HCT116 (cell line): ENCODE measurements around the gene CASR. TPM values are rescaled to one million over a fixed set of nuclear protein-coding genes. Genes with fewer than 3 reads are reported as not detected.

Experiments
- ATAC-seq: fragments of 200-7000 bp; cut with Tn5 transposase; 2 replicates; pipeline ENCODE4 v1.9.1; 2020; ENCODE audit warnings: mild to moderate bottlenecking, moderate library complexity
- BruUV-seq: library from RNA; stranded (reverse); fragments of 400-500 nt; replicated peaks from 2 replicates; lab custom pipeline; 2021; lab: Mats Ljungman, UMichigan
- CTCF ChIA-PET: fragments of 300-600 bp; sonication (Branson Sonifier 250); formaldehyde crosslinking; loops from one replicate; lab custom pipeline; 2021; ENCODE audit warnings: antibody characterized with exemption; lab: Charles Lee
- POLR2A ChIA-PET: fragments of 300-600, 350-600 bp; sonication (Branson Sonifier 250); formaldehyde crosslinking; loops from one replicate; lab custom pipeline; 2021; ENCODE audit warnings: antibody characterized with exemption; lab: Charles Lee
- RAD21 ChIA-PET, 2 experiments: fragments of 300-600 bp; sonication (Branson Sonifier 250); formaldehyde crosslinking; loops; one replicate each; lab custom pipeline; 2023; ENCODE audit warnings: low total read pairs in 2 of 2; ENCODE audit not compliant: uncharacterized antibody in 2 of 2, unreplicated experiment in 2 of 2, low non-redundant PET in 1 of 2; lab: Charles Lee
- DNase-seq: peaks from one replicate; pipeline ENCODE4 v3.0.0-alpha.2; 2010; ENCODE audit warnings: low read depth, low spot score
- H2AFZ ChIP-seq: fragments of 200-600 bp; shearing (Covaris generic), sonication (generic); 2 replicates; pipeline ENCODE4 v1.6.1; 2017; ENCODE audit warnings: low read depth, mixed run types, mixed read lengths, antibody characterized with exemption, low read length; ENCODE audit not compliant: poor library complexity, severe bottlenecking
- H3K27ac ChIP-seq: 2 replicates; pipeline ENCODE4 v1.5.1; 2012; ENCODE audit warnings: low read depth, low read length
- H3K27me3 ChIP-seq: fragments of 200-600 bp; sonication (generic); 2 replicates; pipeline ENCODE4 v1.6.1; 2016; ENCODE audit warnings: mixed run types, low read length, mixed read lengths; ENCODE audit not compliant: insufficient read depth
- H3K36me3 ChIP-seq, 2 experiments: fragments of 200-500 bp in 1 of 2; fragments of 200-600 bp in 1 of 2; sonication (Bioruptor generic) in 1 of 2; sonication (generic) in 1 of 2; 2 replicates each; pipeline versions ENCODE4 v1.5.1 to v1.6.1; 2014 to 2016; ENCODE audit warnings: low read length in 2 of 2, inconsistent platforms in 1 of 2, mixed read lengths in 1 of 2, mixed run types in 1 of 2; ENCODE audit not compliant: insufficient read depth in 2 of 2, control insufficient read depth in 1 of 2
- H3K4me1 ChIP-seq, 2 experiments: fragments of 200-600 bp in 1 of 2; sonication (generic) in 1 of 2; 2 replicates each; pipeline versions ENCODE4 v1.5.1 to v1.6.1; 2012 to 2017; ENCODE audit warnings: low read length in 2 of 2, inconsistent platforms in 1 of 2, mild to moderate bottlenecking in 1 of 2, mixed read lengths in 1 of 2, mixed run types in 1 of 2, moderate library complexity in 1 of 2; ENCODE audit not compliant: insufficient read depth in 2 of 2, control insufficient read depth in 1 of 2
- H3K4me2 ChIP-seq: fragments of 200-600 bp; sonication (generic); 2 replicates; pipeline ENCODE4 v1.6.1; 2017; ENCODE audit warnings: mixed run types, low read length, mixed read lengths
- H3K4me3 ChIP-seq, 2 experiments: fragments of 200-600 bp in 1 of 2; sonication (generic) in 1 of 2; replicated peaks in 1 of 2; 2 replicates each; pipeline ENCODE4 v1.5.1; 2011 to 2016; ENCODE audit warnings: low read length in 2 of 2, control low read depth in 1 of 2, low read depth in 1 of 2, mild to moderate bottlenecking in 1 of 2, mixed read lengths in 1 of 2, mixed run types in 1 of 2
- H3K79me2 ChIP-seq: fragments of 200-600 bp; sonication (generic); 2 replicates; pipeline ENCODE4 v1.6.1; 2017; ENCODE audit warnings: mild to moderate bottlenecking, mixed run types, low read length, moderate library complexity, mixed read lengths; ENCODE audit not compliant: insufficient read depth
- H3K9ac ChIP-seq: fragments of 200-600 bp; sonication (generic); 2 replicates; pipeline ENCODE4 v1.6.1; 2016; ENCODE audit warnings: low read length, mixed read lengths
- H3K9me2 ChIP-seq: fragments of 200-600 bp; sonication (generic), shearing (Covaris generic); 2 replicates; pipeline ENCODE4 v1.6.1; 2017; ENCODE audit warnings: mixed run types, mild to moderate bottlenecking, moderate library complexity; ENCODE audit not compliant: insufficient read depth
- H3K9me3 ChIP-seq, 2 experiments: fragments of 200-500 bp in 1 of 2; fragments of 200-600 bp in 1 of 2; sonication (Bioruptor generic) in 1 of 2; sonication (generic) in 1 of 2; 2 replicates each; pipeline ENCODE4 v1.6.1; 2014 to 2017; ENCODE audit warnings: low read length in 2 of 2, mixed read lengths in 2 of 2, inconsistent platforms in 1 of 2, low read depth in 1 of 2, mild to moderate bottlenecking in 1 of 2, mixed run types in 1 of 2, moderate library complexity in 1 of 2; ENCODE audit not compliant: control insufficient read depth in 1 of 2, insufficient read depth in 1 of 2
- H4K20me1 ChIP-seq: fragments of 200-600 bp; sonication (generic), shearing (Covaris generic); 2 replicates; pipeline ENCODE4 v1.6.1; 2017; ENCODE audit warnings: mixed run types, mild to moderate bottlenecking, moderate library complexity; ENCODE audit not compliant: insufficient read depth
- CBX3 ChIP-seq: IDR thresholded peaks from 2 replicates; pipeline ENCODE4 v1.6.1; 2012; ENCODE audit warnings: low read depth
- EGR1 ChIP-seq: IDR thresholded peaks from 2 replicates; pipeline ENCODE4 v1.6.1; 2012; ENCODE audit warnings: low read depth
- ELF1 ChIP-seq: IDR thresholded peaks from 2 replicates; pipeline ENCODE4 v1.6.1; 2012; ENCODE audit warnings: low read depth, borderline replicate concordance
- EZH2phosphoT487 ChIP-seq: fragments of 200-600 bp; IDR thresholded peaks from 2 replicates; pipeline ENCODE4 v1.6.1; 2018; ENCODE audit warnings: antibody characterized with exemption, borderline replicate concordance
- FOSL1 ChIP-seq: IDR thresholded peaks from 2 replicates; pipeline ENCODE4 v1.6.1; 2012; ENCODE audit warnings: low read depth
- JUND ChIP-seq: IDR thresholded peaks from 2 replicates; pipeline ENCODE4 v1.6.1; 2012
- POLR2AphosphoS5 ChIP-seq: IDR thresholded peaks from 2 replicates; pipeline ENCODE4 v1.6.1; 2011; ENCODE audit warnings: mild to moderate bottlenecking, low read depth, low read length, moderate library complexity
- RAD21 ChIP-seq: IDR thresholded peaks from 2 replicates; pipeline ENCODE4 v1.6.1; 2012; ENCODE audit warnings: low read depth, mild to moderate bottlenecking
- SIN3A ChIP-seq: IDR thresholded peaks from 2 replicates; pipeline ENCODE4 v1.6.1; 2012; ENCODE audit warnings: low read depth
- SP1 ChIP-seq: IDR thresholded peaks from 2 replicates; pipeline ENCODE4 v1.6.1; 2012; ENCODE audit warnings: low read depth
- TCF7L2 ChIP-seq: IDR thresholded peaks from 2 replicates; pipeline ENCODE4 v1.7.0; 2011; ENCODE audit warnings: borderline replicate concordance, inconsistent platforms; ENCODE audit not compliant: insufficient read depth, insufficient read length; ENCODE audit errors: extremely low read depth
- YY1 ChIP-seq: IDR thresholded peaks from 2 replicates; pipeline ENCODE4 v1.6.1; 2011; ENCODE audit warnings: low read length, low read depth, moderate library complexity, mild to moderate bottlenecking; ENCODE audit not compliant: insufficient replicate concordance; ENCODE audit errors: extremely low read depth
- ZFX ChIP-seq: fragments of 450-650 bp; IDR thresholded peaks from 2 replicates; pipeline ENCODE4 v1.6.1; 2017
- ZNF274 ChIP-seq: fragments of 200-500 bp; sonication (Bioruptor generic); IDR thresholded peaks from 2 replicates; pipeline ENCODE4 v1.6.1; 2014; ENCODE audit warnings: mild to moderate bottlenecking, low read depth, low read length, inconsistent platforms
- intact Hi-C: fragments of 100-400 bp; cut with micrococcal nuclease; formaldehyde crosslinking; loops from 2 replicates; pipeline ENCODE4 v1.10.0; 2022
- total RNA-seq: library from RNA; stranded (reverse); gene quantifications from one replicate; pipeline ENCODE4 v1.2.1, GENCODE V29; 2021; ENCODE audit not compliant: unreplicated experiment
- TF ChIP-seq, protein P1 (sequence below): IDR thresholded peaks from 2 replicates; pipeline ENCODE4 v1.6.1; 2012; ENCODE audit warnings: low read depth
- TF ChIP-seq, protein P2 (sequence below), 3 experiments: fragments of 200-600 bp in 1 of 3; sonication (generic) in 1 of 3; IDR thresholded peaks in 2 of 3; conservative IDR thresholded peaks in 1 of 3; 2 replicates each; pipeline ENCODE4 v1.5.1; 2012 to 2017; ENCODE audit warnings: low read depth in 2 of 3, low read length in 2 of 3, antibody characterized with exemption in 1 of 3, borderline replicate concordance in 1 of 3, control low read depth in 1 of 3, mild to moderate bottlenecking in 1 of 3, mixed read lengths in 1 of 3, mixed run types in 1 of 3, moderate library complexity in 1 of 3; ENCODE audit not compliant: insufficient read depth in 1 of 3
- TF ChIP-seq, protein P3 (sequence below): IDR thresholded peaks from 2 replicates; pipeline ENCODE4 v1.6.1; 2011; ENCODE audit warnings: mild to moderate bottlenecking, low read length, moderate library complexity; ENCODE audit not compliant: insufficient replicate concordance; ENCODE audit errors: extremely low read depth
- TF ChIP-seq, protein P4 (sequence below): IDR thresholded peaks from 2 replicates; pipeline ENCODE4 v1.6.1; 2012

The CASR gene
- total RNA-seq, 1 experiment from 2014 or later, result not detected

DNA sequence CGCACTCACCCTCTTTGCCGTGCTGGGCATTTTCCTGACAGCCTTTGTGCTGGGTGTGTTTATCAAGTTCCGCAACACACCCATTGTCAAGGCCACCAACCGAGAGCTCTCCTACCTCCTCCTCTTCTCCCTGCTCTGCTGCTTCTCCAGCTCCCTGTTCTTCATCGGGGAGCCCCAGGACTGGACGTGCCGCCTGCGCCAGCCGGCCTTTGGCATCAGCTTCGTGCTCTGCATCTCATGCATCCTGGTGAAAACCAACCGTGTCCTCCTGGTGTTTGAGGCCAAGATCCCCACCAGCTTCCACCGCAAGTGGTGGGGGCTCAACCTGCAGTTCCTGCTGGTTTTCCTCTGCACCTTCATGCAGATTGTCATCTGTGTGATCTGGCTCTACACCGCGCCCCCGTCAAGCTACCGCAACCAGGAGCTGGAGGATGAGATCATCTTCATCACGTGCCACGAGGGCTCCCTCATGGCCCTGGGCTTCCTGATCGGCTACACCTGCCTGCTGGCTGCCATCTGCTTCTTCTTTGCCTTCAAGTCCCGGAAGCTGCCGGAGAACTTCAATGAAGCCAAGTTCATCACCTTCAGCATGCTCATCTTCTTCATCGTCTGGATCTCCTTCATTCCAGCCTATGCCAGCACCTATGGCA is 100.5 kb downstream of the CASR start:
- Histone ChIP-seq H3K36me3 (no peaks in the 10 kb centered on the region), H3K27ac (no peak overlapping the region), H2AFZ (no peak overlapping the region), H3K9me3 (no peaks in the 10 kb centered on the region), H3K9ac (no peak overlapping the region), H3K79me2 (no peaks in the 10 kb centered on the region), H3K27me3 (no peaks in the 10 kb centered on the region; the same call in 1 of the 2 replicates), H3K4me1 (no peaks in the 10 kb centered on the region), H3K9me2 (no peaks in the 10 kb centered on the region), H3K4me2 (no peak overlapping the region), H3K4me3 (no peak overlapping the region), H4K20me1 (no peaks in the 10 kb centered on the region)
- DNase-seq, result no peak
- ChIA-PET POLR2A (no interaction called here), RAD21 (no interaction called here), CTCF (no interaction called here)
- intact Hi-C loops, result no loop called here
- no peak for ATAC-seq
- TF ChIP-seq ELF1 (no peak), ZNF274 (no peak), RAD21 (no peak), CBX3 (no peak), FOSL1 (no peak), EGR1 (no peak), POLR2AphosphoS5 (no peak), ZFX (no peak), JUND (no peak), EZH2phosphoT487 (no peak), SIN3A (no peak), TCF7L2 (no peak), YY1 (no peak), SP1 (no peak)
- TF ChIP-seq, protein P1, sequence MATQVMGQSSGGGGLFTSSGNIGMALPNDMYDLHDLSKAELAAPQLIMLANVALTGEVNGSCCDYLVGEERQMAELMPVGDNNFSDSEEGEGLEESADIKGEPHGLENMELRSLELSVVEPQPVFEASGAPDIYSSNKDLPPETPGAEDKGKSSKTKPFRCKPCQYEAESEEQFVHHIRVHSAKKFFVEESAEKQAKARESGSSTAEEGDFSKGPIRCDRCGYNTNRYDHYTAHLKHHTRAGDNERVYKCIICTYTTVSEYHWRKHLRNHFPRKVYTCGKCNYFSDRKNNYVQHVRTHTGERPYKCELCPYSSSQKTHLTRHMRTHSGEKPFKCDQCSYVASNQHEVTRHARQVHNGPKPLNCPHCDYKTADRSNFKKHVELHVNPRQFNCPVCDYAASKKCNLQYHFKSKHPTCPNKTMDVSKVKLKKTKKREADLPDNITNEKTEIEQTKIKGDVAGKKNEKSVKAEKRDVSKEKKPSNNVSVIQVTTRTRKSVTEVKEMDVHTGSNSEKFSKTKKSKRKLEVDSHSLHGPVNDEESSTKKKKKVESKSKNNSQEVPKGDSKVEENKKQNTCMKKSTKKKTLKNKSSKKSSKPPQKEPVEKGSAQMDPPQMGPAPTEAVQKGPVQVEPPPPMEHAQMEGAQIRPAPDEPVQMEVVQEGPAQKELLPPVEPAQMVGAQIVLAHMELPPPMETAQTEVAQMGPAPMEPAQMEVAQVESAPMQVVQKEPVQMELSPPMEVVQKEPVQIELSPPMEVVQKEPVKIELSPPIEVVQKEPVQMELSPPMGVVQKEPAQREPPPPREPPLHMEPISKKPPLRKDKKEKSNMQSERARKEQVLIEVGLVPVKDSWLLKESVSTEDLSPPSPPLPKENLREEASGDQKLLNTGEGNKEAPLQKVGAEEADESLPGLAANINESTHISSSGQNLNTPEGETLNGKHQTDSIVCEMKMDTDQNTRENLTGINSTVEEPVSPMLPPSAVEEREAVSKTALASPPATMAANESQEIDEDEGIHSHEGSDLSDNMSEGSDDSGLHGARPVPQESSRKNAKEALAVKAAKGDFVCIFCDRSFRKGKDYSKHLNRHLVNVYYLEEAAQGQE, result no peak
- TF ChIP-seq, protein P2, sequence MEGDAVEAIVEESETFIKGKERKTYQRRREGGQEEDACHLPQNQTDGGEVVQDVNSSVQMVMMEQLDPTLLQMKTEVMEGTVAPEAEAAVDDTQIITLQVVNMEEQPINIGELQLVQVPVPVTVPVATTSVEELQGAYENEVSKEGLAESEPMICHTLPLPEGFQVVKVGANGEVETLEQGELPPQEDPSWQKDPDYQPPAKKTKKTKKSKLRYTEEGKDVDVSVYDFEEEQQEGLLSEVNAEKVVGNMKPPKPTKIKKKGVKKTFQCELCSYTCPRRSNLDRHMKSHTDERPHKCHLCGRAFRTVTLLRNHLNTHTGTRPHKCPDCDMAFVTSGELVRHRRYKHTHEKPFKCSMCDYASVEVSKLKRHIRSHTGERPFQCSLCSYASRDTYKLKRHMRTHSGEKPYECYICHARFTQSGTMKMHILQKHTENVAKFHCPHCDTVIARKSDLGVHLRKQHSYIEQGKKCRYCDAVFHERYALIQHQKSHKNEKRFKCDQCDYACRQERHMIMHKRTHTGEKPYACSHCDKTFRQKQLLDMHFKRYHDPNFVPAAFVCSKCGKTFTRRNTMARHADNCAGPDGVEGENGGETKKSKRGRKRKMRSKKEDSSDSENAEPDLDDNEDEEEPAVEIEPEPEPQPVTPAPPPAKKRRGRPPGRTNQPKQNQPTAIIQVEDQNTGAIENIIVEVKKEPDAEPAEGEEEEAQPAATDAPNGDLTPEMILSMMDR (IDR thresholded peaks at IDR 0.05 in 2 of 3, conservative IDR thresholded peaks at IDR 0.05 in 1 of 3; ENCODE audit: borderline replicate concordance in 1 of 3, insufficient read depth in 1 of 3, low read depth in 2 of 3, low read length in 2 of 3), result no peak
- TF ChIP-seq, protein P3, sequence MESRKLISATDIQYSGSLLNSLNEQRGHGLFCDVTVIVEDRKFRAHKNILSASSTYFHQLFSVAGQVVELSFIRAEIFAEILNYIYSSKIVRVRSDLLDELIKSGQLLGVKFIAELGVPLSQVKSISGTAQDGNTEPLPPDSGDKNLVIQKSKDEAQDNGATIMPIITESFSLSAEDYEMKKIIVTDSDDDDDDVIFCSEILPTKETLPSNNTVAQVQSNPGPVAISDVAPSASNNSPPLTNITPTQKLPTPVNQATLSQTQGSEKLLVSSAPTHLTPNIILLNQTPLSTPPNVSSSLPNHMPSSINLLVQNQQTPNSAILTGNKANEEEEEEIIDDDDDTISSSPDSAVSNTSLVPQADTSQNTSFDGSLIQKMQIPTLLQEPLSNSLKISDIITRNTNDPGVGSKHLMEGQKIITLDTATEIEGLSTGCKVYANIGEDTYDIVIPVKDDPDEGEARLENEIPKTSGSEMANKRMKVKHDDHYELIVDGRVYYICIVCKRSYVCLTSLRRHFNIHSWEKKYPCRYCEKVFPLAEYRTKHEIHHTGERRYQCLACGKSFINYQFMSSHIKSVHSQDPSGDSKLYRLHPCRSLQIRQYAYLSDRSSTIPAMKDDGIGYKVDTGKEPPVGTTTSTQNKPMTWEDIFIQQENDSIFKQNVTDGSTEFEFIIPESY, result no peak
- TF ChIP-seq, protein P4, sequence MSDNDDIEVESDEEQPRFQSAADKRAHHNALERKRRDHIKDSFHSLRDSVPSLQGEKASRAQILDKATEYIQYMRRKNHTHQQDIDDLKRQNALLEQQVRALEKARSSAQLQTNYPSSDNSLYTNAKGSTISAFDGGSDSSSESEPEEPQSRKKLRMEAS, result no peak
- no TSS peak for BruUV-seq
